IMR-90 (cell line): ENCODE data around the gene SH3BP4. TPM values are rescaled to one million over a fixed set of nuclear protein-coding genes. Genes with fewer than 3 reads are reported as not detected.
A peak's percentile ranks its signal among the peaks of the same experiment; 100 is the strongest.

Source experiments
- ATAC-seq: fragments of 200-7000 bp; cut with Tn5 transposase; 2 replicates; pipeline ENCODE4 v1.9.1; 2020; ENCODE audit warnings: low read depth, mild to moderate bottlenecking, moderate library complexity
- BruUV-seq: library from RNA; stranded (reverse); fragments of 400-500 nt; replicated peaks from 2 replicates; lab custom pipeline; 2021; lab: Mats Ljungman, UMichigan
- CTCF ChIA-PET: fragments of 300-600 bp; formaldehyde crosslinking; extraction: SDS; loops from one replicate; lab custom pipeline; 2021; ENCODE audit warnings: antibody characterized with exemption; lab: Yijun Ruan, JAX
- POLR2A ChIA-PET: fragments of 300-600 bp; sonication (Branson Sonifier 250); formaldehyde crosslinking; loops from one replicate; lab custom pipeline; 2022; ENCODE audit warnings: antibody characterized with exemption; ENCODE audit not compliant: unreplicated experiment; lab: Charles Lee
- DNase-seq: peaks from one replicate; pipeline ENCODE4 v3.0.0; 2013
- H2AFZ ChIP-seq: replicated peaks from 2 replicates; pipeline ENCODE3; 2013; ENCODE audit warnings: low read length, mild to moderate bottlenecking; ENCODE audit not compliant: poor library complexity
- H2AK5ac ChIP-seq: 2 replicates; pipeline ENCODE4 v1.6.1; 2013; ENCODE audit warnings: low read depth, low read length, inconsistent platforms
- H2AK9ac ChIP-seq: replicated peaks from 2 replicates; pipeline ENCODE3; 2013; ENCODE audit warnings: mild to moderate bottlenecking, low read depth, low read length, moderate library complexity; ENCODE audit not compliant: poor library complexity
- H2BK120ac ChIP-seq: 2 replicates; pipeline ENCODE4 v1.6.1; 2013; ENCODE audit warnings: low read depth, low read length, inconsistent platforms
- H2BK15ac ChIP-seq: 3 replicates; pipeline ENCODE4 v1.6.1; 2013; ENCODE audit warnings: low read depth, low read length, inconsistent platforms
- H2BK20ac ChIP-seq: 2 replicates; pipeline ENCODE4 v1.6.1; 2013; ENCODE audit warnings: low read depth, mild to moderate bottlenecking, inconsistent platforms, low read length, moderate library complexity
- H2BK5ac ChIP-seq: 2 replicates; pipeline ENCODE4 v1.6.1; 2013; ENCODE audit warnings: mild to moderate bottlenecking, low read depth, low read length, inconsistent platforms; ENCODE audit not compliant: poor library complexity, severe bottlenecking
- H3K14ac ChIP-seq: replicated peaks from 2 replicates; pipeline ENCODE4 v1.6.1; 2013; ENCODE audit warnings: low read depth, low read length, inconsistent platforms
- H3K18ac ChIP-seq: 2 replicates; pipeline ENCODE4 v1.6.1; 2013; ENCODE audit warnings: low read depth, low read length, control low read depth
- H3K23ac ChIP-seq: 2 replicates; pipeline ENCODE4 v1.6.1; 2013; ENCODE audit warnings: low read depth, low read length, inconsistent platforms
- H3K27ac ChIP-seq: 2 replicates; pipeline ENCODE4 v1.5.1; 2013; ENCODE audit warnings: mild to moderate bottlenecking, control low read depth, low read length; ENCODE audit not compliant: insufficient read depth
- H3K27me3 ChIP-seq: 2 replicates; pipeline ENCODE4 v1.6.1; 2013; ENCODE audit warnings: low read length; ENCODE audit not compliant: control insufficient read depth, insufficient read depth
- H3K36me3 ChIP-seq: 2 replicates; pipeline ENCODE4 v1.6.1; 2013; ENCODE audit warnings: low read length, mixed read lengths; ENCODE audit not compliant: control insufficient read depth, insufficient read depth
- H3K4ac ChIP-seq: 2 replicates; pipeline ENCODE4 v1.6.1; 2013; ENCODE audit warnings: low read depth, low read length, inconsistent platforms
- H3K4me1 ChIP-seq: 2 replicates; pipeline ENCODE4 v1.6.1; 2013; ENCODE audit warnings: low read length, mixed read lengths; ENCODE audit not compliant: control insufficient read depth, insufficient read depth
- H3K4me2 ChIP-seq: 2 replicates; pipeline ENCODE4 v1.6.1; 2013; ENCODE audit warnings: low read depth, mild to moderate bottlenecking, control low read depth, low read length, moderate library complexity
- H3K4me3 ChIP-seq: 2 replicates; pipeline ENCODE4 v1.5.1; 2013; ENCODE audit warnings: low read depth, mild to moderate bottlenecking, control low read depth, low read length, moderate library complexity; ENCODE audit not compliant: insufficient read depth
- H3K56ac ChIP-seq: 2 replicates; pipeline ENCODE4 v1.6.1; 2013; ENCODE audit warnings: low read length, inconsistent platforms; ENCODE audit not compliant: insufficient read depth; ENCODE audit errors: extremely low read depth
- H3K79me1 ChIP-seq, 2 experiments: 2 replicates each; pipeline ENCODE4 v1.6.1; 2013; ENCODE audit warnings: low read length in 2 of 2, inconsistent platforms in 1 of 2, low read depth in 1 of 2
- H3K9ac ChIP-seq: 2 replicates; pipeline ENCODE4 v1.6.1; 2013; ENCODE audit warnings: low read depth, low read length, control low read depth
- H3K9me1 ChIP-seq: 2 replicates; pipeline ENCODE4 v1.6.1; 2013; ENCODE audit warnings: low read length, inconsistent platforms; ENCODE audit not compliant: insufficient read depth
- H3K9me3 ChIP-seq: 2 replicates; pipeline ENCODE4 v1.6.1; 2013; ENCODE audit warnings: low read length; ENCODE audit not compliant: control insufficient read depth, insufficient read depth
- H4K20me1 ChIP-seq: 2 replicates; pipeline ENCODE4 v1.6.1; 2013; ENCODE audit warnings: low read length, inconsistent platforms; ENCODE audit not compliant: insufficient read depth
- H4K5ac ChIP-seq: 2 replicates; pipeline ENCODE4 v1.6.1; 2013; ENCODE audit warnings: mild to moderate bottlenecking, low read depth, low read length, control low read depth
- H4K8ac ChIP-seq, 2 experiments: 2 replicates each; pipeline ENCODE4 v1.6.1; 2013; ENCODE audit warnings: low read depth in 2 of 2, low read length in 2 of 2, control low read depth in 1 of 2, inconsistent platforms in 1 of 2
- H4K91ac ChIP-seq: 2 replicates; pipeline ENCODE4 v1.6.1; 2013; ENCODE audit warnings: low read depth, low read length, inconsistent platforms; ENCODE audit not compliant: insufficient read depth
- CEBPB ChIP-seq: IDR thresholded peaks from 2 replicates; pipeline ENCODE4 v1.6.1; 2012; ENCODE audit warnings: low read depth, low read length, improper control_type of control experiment
- MAFK ChIP-seq: IDR thresholded peaks from 2 replicates; pipeline ENCODE4 v1.6.1; 2012; ENCODE audit warnings: low read depth, low read length, improper control_type of control experiment
- RAD21 ChIP-seq: IDR thresholded peaks from 2 replicates; pipeline ENCODE4 v1.6.1; 2012; ENCODE audit warnings: low read length, improper control_type of control experiment
- RCOR1 ChIP-seq: IDR thresholded peaks from 2 replicates; pipeline ENCODE4 v1.6.1; 2012; ENCODE audit warnings: mild to moderate bottlenecking, low read length, improper control_type of control experiment; ENCODE audit not compliant: insufficient replicate concordance
- SMC3 ChIP-seq: fragments of 150-350 bp; IDR thresholded peaks from 2 replicates; pipeline ENCODE4 v1.6.1; 2016; ENCODE audit warnings: low read depth, mild to moderate bottlenecking, antibody characterized with exemption, low read length, moderate library complexity
- WGBS, 2 experiments: methylation state at CpG; one replicate each; pipeline versions ENCODE4 v1.1.5 to v1.1.7; 2013; ENCODE audit warnings: missing lambda C conversion rate in 2 of 2; ENCODE audit not compliant: insufficient read length in 1 of 2; ENCODE audit errors: extremely low coverage in 2 of 2; 5-methylcytosine and 5-hydroxymethylcytosine counted together
- dilution Hi-C: fragments of 300-500 bp; cut with HindIII; formaldehyde crosslinking; loops from one replicate; pipeline ENCODE4 v1.14.3; 2018; ENCODE audit warnings: low sequenced_read_pairs; ENCODE audit not compliant: unreplicated experiment
- in situ Hi-C: fragments of 300-500 bp; cut with MboI; formaldehyde crosslinking; loops from 3 replicates; pipeline ENCODE4 v1.14.3; 2019; ENCODE audit warnings: low sequenced_read_pairs, inconsistent platforms, mixed read lengths
- intact Hi-C: fragments of 100-400 bp; cut with micrococcal nuclease; formaldehyde crosslinking; loops from 2 replicates; pipeline ENCODE4 v1.10.0; 2022
- polyA plus RNA-seq, 3 experiments: library from polyadenylated mRNA; depleted of rRNA; stranded (reverse); fragments of >200 nt; gene quantifications; 2 replicates each; pipeline ENCODE4 v1.2.3, GENCODE V29; 2012; ENCODE audit warnings: low replicate concordance in 1 of 3
- total RNA-seq: library from RNA; depleted of rRNA; stranded (reverse); fragments of >200 nt; gene quantifications from 2 replicates; pipeline ENCODE4 v1.2.3, GENCODE V29; 2012
- TF ChIP-seq, protein P1 (sequence below): conservative IDR thresholded peaks from 2 replicates; pipeline ENCODE4 v1.5.1; 2012; ENCODE audit warnings: mild to moderate bottlenecking, low read depth, low read length, improper control_type of control experiment
- TF ChIP-seq, protein P2 (sequence below): fragments of 150-350 bp; IDR thresholded peaks from 2 replicates; pipeline ENCODE4 v1.6.1; 2016; ENCODE audit warnings: low read depth, mild to moderate bottlenecking, low read length, moderate library complexity, borderline replicate concordance

The SH3BP4 gene
- total and polyA plus RNA-seq, 2 of the 4 experiments (the other 2 are of a cell fraction) = 104 to 122 TPM

DNA sequence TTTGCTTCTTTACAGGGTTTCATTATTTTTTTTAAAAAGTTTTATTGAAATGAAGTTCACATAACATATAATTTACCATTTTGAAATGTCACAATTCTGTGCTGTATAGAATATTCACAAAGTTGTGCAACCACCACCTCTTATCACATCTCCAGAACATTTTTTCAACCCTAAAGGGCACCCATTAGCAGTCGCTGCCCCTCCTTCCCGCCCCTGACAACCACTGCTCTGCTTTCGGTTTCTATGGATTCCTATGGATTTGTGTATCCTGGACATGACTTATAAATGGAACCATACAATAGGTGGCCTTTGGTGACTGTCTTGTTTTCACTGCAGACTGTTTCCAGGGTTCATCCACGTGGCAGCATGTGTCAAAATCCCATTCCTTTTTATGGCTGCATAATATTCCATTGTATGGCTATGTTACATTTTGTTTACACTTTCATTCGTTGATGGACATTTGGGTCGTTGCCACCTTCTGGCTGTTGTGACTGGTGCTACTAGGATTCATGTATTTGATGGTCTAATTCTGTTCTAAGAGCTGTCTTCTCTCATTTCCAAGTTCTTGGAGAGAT, 52.6 kb downstream of the SH3BP4 start:
- WGBS, 2 experiments = 100% methylated on average over 1 of the region's 6 CpGs; no CpG with 5 or more reads in 1 of the 2 experiments
- peaks cover 75% of the 10 kb centered on the region for H3K9me1 ChIP-seq
- no peak overlapping the region for H3K9ac ChIP-seq
- no peak overlapping the region for H2BK20ac ChIP-seq
- no peak overlapping the region for H3K56ac ChIP-seq
- H3K14ac ChIP-seq = no peak overlapping the region; the same call in 1 of the 2 replicates
- no peaks in the 10 kb centered on the region for H3K27me3 ChIP-seq
- TF ChIP-seq MAFK (no peak), SMC3 (no peak), RCOR1 (no peak), RAD21 (no peak), CEBPB (peak; percentile 74)
- TF ChIP-seq, protein P1, sequence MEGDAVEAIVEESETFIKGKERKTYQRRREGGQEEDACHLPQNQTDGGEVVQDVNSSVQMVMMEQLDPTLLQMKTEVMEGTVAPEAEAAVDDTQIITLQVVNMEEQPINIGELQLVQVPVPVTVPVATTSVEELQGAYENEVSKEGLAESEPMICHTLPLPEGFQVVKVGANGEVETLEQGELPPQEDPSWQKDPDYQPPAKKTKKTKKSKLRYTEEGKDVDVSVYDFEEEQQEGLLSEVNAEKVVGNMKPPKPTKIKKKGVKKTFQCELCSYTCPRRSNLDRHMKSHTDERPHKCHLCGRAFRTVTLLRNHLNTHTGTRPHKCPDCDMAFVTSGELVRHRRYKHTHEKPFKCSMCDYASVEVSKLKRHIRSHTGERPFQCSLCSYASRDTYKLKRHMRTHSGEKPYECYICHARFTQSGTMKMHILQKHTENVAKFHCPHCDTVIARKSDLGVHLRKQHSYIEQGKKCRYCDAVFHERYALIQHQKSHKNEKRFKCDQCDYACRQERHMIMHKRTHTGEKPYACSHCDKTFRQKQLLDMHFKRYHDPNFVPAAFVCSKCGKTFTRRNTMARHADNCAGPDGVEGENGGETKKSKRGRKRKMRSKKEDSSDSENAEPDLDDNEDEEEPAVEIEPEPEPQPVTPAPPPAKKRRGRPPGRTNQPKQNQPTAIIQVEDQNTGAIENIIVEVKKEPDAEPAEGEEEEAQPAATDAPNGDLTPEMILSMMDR = no peak
- TF ChIP-seq, protein P2, sequence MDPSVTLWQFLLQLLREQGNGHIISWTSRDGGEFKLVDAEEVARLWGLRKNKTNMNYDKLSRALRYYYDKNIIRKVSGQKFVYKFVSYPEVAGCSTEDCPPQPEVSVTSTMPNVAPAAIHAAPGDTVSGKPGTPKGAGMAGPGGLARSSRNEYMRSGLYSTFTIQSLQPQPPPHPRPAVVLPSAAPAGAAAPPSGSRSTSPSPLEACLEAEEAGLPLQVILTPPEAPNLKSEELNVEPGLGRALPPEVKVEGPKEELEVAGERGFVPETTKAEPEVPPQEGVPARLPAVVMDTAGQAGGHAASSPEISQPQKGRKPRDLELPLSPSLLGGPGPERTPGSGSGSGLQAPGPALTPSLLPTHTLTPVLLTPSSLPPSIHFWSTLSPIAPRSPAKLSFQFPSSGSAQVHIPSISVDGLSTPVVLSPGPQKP = no peak
- H2BK15ac ChIP-seq = no peak overlapping the region
- H3K4ac ChIP-seq = no peak overlapping the region
- dilution Hi-C loops (no loop called here), intact Hi-C loops (no loop called here), in situ Hi-C loops (no loop called here)
- peaks cover 97% of the 10 kb centered on the region for H4K20me1 ChIP-seq
- CTCF ChIA-PET = no interaction called here
- peaks cover 54% of the 10 kb centered on the region for H3K36me3 ChIP-seq
- peak overlapping the region; percentile 8; the same call in 1 of the 2 replicates for H2AK5ac ChIP-seq
- no peak overlapping the region for H2AFZ ChIP-seq
- H3K79me1 ChIP-seq = peaks cover 0 to 85% of the 10 kb centered on the region in 2 experiments; a peak in 3 of 4 replicates
- H2AK9ac ChIP-seq = no peak overlapping the region
- H3K9me3 ChIP-seq = no peaks in the 10 kb centered on the region
- BruUV-seq = no TSS peak
- peak overlapping the region; percentile 59; the same call in 1 of the 2 replicates for H3K23ac ChIP-seq
- no peak overlapping the region; a peak in 2 of 4 replicates for H4K8ac ChIP-seq
- no peak overlapping the region for H4K91ac ChIP-seq
- no peak overlapping the region for H4K5ac ChIP-seq
- H3K4me2 ChIP-seq = no peak overlapping the region
- POLR2A ChIA-PET = no interaction called here
- no peak for ATAC-seq
- H3K27ac ChIP-seq = no peak overlapping the region
- peak overlapping the region; percentile 41 for H2BK5ac ChIP-seq
- H3K4me3 ChIP-seq = no peak overlapping the region
- no peak for DNase-seq
- peaks cover 64% of the 10 kb centered on the region for H3K4me1 ChIP-seq
- H3K18ac ChIP-seq = no peak overlapping the region
- H2BK120ac ChIP-seq = no peak overlapping the region
